ENCODE results near the gene CCDC40.

DNA sequence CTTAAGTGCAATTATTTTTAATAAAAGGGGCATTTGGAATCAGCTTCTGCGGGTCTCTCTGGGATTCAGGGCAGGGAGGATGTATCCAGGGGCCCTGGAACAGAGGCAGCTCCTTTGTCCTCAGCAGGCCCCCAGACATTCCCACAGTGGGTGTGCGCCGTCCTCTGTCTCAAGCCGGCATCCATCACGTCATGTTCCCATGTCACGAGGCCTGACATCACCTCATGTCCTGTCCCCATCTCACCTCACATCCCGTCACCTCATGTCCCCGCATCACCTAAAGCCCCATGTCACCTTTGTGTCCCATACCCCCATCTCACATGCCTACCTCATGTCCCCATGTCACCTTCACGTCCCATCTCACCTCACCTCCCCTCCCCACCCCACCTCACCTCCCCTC, 83.4 kb downstream of the CCDC40 start:
- TF ChIP-seq POLR2A (IDR thresholded peaks at IDR 0.05) = no peak
- TF ChIP-seq, protein P1, sequence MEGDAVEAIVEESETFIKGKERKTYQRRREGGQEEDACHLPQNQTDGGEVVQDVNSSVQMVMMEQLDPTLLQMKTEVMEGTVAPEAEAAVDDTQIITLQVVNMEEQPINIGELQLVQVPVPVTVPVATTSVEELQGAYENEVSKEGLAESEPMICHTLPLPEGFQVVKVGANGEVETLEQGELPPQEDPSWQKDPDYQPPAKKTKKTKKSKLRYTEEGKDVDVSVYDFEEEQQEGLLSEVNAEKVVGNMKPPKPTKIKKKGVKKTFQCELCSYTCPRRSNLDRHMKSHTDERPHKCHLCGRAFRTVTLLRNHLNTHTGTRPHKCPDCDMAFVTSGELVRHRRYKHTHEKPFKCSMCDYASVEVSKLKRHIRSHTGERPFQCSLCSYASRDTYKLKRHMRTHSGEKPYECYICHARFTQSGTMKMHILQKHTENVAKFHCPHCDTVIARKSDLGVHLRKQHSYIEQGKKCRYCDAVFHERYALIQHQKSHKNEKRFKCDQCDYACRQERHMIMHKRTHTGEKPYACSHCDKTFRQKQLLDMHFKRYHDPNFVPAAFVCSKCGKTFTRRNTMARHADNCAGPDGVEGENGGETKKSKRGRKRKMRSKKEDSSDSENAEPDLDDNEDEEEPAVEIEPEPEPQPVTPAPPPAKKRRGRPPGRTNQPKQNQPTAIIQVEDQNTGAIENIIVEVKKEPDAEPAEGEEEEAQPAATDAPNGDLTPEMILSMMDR (IDR thresholded peaks at IDR 0.05) = no peak
- no peak for TF ChIP-seq EP300 (IDR thresholded peaks at IDR 0.05)
- TF ChIP-seq POLR2AphosphoS5 (IDR thresholded peaks at IDR 0.05) = no peak

All from stomach (tissue), 4 donors.